Measurements from ENCODE around the gene CYP2A7. TPM values are rescaled to one million over a fixed set of nuclear protein-coding genes. Genes with fewer than 3 reads are reported as not detected.
"Not testable (repeated sequence)": the region's sequence is repeated elsewhere in the genome, so short reads cannot be mapped to it uniquely, and the experiment has no call there.

CYP2A7 gene
- total and polyA plus RNA-seq, 7 experiments from 2014 or later = not detected

DNA sequence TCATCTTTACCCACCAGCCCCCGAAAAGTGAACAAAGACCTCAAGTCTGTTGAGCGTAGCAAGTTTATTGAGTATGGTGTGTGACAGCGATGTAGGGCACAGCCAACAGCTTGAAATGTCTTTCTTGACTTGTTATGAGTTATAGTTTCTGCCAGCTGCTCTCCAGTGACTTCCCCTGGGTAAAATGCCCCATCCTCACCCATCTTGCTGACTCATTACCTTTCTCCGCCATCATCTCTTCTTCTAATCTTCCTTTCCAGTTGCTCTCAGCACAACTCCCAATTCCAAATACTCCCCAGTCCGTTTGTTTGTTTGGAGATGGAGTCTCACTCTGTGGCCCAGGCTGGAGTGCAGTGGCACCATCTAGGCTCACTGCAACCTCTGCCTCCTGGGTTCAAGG, 18.5 kb upstream of the CYP2A7 start:
- H3K36me3 Mint-ChIP-seq; DNase-seq; H3K27ac ChIP-seq (ENCODE audit: low read depth, low read length); H3K4me3 ChIP-seq (ENCODE audit: low read length); H3K27me3 ChIP-seq (ENCODE audit: control insufficient read depth in 2 of 2, insufficient read depth in 2 of 2, low read length in 2 of 2); H3K4me1 ChIP-seq (ENCODE audit: control insufficient read depth in 2 of 2, insufficient read depth in 2 of 2, low read length in 2 of 2); POLR2A ChIA-PET; ATAC-seq; H3K9me3 Mint-ChIP-seq; H3K36me3 ChIP-seq (ENCODE audit: control insufficient read depth in 2 of 3, insufficient read depth in 3 of 3, low read length in 3 of 3); H3K9me3 ChIP-seq (ENCODE audit: control insufficient read depth in 2 of 3, low read length in 3 of 3); intact Hi-C loops (cut with micrococcal nuclease): not testable (repeated sequence)
- peak overlapping the region in 5 of 10 donors; percentile 1 to 66 (median 38) for H3K4me3 Mint-ChIP-seq
- peaks cover 0 to 21% (median 4%) of the 10 kb centered on the region in 5 donors for H3K27me3 Mint-ChIP-seq
- H3K4me1 Mint-ChIP-seq = peaks cover 9 to 20% (median 12%) of the 10 kb centered on the region in 7 donors
- CTCF ChIA-PET = interaction anchor here (0.6 kb wide), 1 partner anchor 229 kb away, joined by 5 read pairs; no protein-coding TSS in a partner anchor
- peak overlapping the region in 1 of 9 donors; percentile 2 for H3K27ac Mint-ChIP-seq

- peak in 5 of 9 donors; percentile 21 to 35 (median 25) for DNase-seq
- peak; percentile 63 for ATAC-seq
Measured at GRCh38 chr19:40899964-40900363, 17.9 kb upstream of the CYP2A7 start.

DNA sequence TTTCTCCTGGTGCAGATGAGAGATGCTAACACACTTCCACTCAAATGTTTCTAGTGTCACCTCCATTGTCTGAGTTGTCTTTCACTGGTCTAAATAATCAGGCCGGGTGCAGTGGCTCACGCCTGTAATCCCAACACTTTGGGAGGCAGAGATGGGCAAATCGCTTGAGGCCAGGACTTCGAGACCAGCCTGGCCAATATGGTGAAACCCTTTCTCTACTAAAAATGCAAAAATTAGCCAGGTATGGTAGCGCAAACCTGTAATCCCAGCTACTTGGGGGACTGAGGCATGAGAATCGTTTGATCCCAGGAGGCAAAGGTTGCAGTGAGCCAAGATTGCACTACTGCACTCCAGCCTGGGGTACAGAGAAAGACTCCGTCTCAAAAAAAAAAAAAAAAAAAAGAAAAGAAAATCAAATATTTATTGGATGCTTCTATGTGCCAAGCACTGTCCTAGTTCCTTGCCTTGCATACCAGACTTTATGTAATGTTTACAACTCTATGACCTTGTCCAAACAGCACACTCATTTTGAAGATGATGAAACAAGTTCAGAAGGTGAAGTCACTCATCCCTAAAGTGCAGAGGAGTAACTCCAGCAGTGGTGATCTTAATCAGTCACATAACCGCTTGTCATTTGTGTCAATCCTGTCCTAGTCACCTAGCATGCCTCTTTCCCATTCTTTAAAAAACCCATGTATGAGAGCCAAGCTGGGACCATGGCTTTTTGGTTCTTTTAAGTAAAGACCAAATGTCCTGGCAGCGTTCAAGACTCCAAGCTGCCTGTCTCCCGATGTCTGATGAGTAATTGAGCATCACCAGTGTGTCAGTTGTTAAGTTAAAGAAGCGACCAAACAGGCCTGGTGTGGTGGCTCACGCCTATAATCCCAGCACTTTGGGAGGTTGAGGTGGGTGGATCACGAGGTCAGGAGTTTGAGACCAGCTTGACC, 15.1 kb upstream of the CYP2A7 start:
- H3K36me3 ChIP-seq (ENCODE audit: control insufficient read depth in 2 of 3, insufficient read depth in 3 of 3, low read length in 3 of 3); H3K4me1 ChIP-seq (ENCODE audit: control insufficient read depth in 2 of 2, insufficient read depth in 2 of 2, low read length in 2 of 2); H3K27me3 ChIP-seq (ENCODE audit: control insufficient read depth in 2 of 2, insufficient read depth in 2 of 2, low read length in 2 of 2); H3K4me3 Mint-ChIP-seq; H3K4me3 ChIP-seq (ENCODE audit: low read length); H3K36me3 Mint-ChIP-seq; H3K9me3 ChIP-seq (ENCODE audit: control insufficient read depth in 2 of 3, low read length in 3 of 3); POLR2A ChIA-PET; CTCF ChIA-PET; H3K9me3 Mint-ChIP-seq; H3K27ac Mint-ChIP-seq; intact Hi-C loops (cut with micrococcal nuclease); H3K27ac ChIP-seq (ENCODE audit: low read depth, low read length); ATAC-seq; DNase-seq: not testable (repeated sequence)
- peaks cover 11 to 35% (median 13%) of the 10 kb centered on the region in 5 donors for H3K27me3 Mint-ChIP-seq
- H3K4me1 Mint-ChIP-seq = peaks cover 9 to 20% (median 12%) of the 10 kb centered on the region in 7 donors

More at GRCh38 chr19:40899964-40900363, 17.9 kb upstream of the CYP2A7 start:
- CTCF ChIA-PET = interaction anchor here (0.6 kb wide), 1 partner anchor 230 kb away, joined by 5 read pairs; no protein-coding TSS in a partner anchor
- intact Hi-C loops (cut with micrococcal nuclease); H3K36me3 Mint-ChIP-seq; H3K4me3 ChIP-seq (ENCODE audit: low read length); H3K27me3 ChIP-seq (ENCODE audit: control insufficient read depth in 2 of 2, insufficient read depth in 2 of 2, low read length in 2 of 2); H3K36me3 ChIP-seq (ENCODE audit: control insufficient read depth in 2 of 3, insufficient read depth in 3 of 3, low read length in 3 of 3); H3K9me3 ChIP-seq (ENCODE audit: control insufficient read depth in 2 of 3, low read length in 3 of 3); H3K9me3 Mint-ChIP-seq; H3K4me1 ChIP-seq (ENCODE audit: control insufficient read depth in 2 of 2, insufficient read depth in 2 of 2, low read length in 2 of 2); POLR2A ChIA-PET; H3K27ac ChIP-seq (ENCODE audit: low read depth, low read length): not testable (repeated sequence)
- Mint-ChIP-seq H3K4me1 (peaks cover 9 to 20% (median 12%) of the 10 kb centered on the region in 7 donors), H3K27ac (peak overlapping the region in 3 of 9 donors; percentile 38 to 75 (median 56)), H3K4me3 (peak overlapping the region in 6 of 10 donors; percentile 19 to 53 (median 36)), H3K27me3 (peaks cover 0 to 21% (median 4%) of the 10 kb centered on the region in 5 donors)

DNA sequence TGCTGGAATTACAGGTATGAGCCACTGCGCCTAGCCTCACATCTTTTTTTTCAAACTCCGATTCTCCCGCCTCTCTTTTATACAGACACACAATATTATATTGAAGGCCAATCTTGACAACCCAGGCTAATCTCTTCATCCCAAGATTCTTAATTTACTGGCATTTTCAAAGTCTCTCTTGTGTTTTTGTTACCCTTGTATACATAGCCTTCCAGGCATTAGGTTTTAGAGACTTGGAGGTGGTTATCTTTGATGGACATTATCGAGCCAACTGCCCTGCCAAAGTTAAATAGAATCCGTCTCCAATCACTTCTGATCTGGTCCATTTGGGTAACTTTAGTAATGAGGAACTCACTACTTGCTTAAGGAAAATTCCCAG, 14.4 kb upstream of the CYP2A7 start:
- no peak for DNase-seq
- H3K27ac Mint-ChIP-seq = no peak overlapping the region
- Histone ChIP-seq H3K4me1 (ENCODE audit: control insufficient read depth in 2 of 2, insufficient read depth in 2 of 2, low read length in 2 of 2) (peaks cover 0 to 6% of the 10 kb centered on the region in 2 donors), H3K27me3 (ENCODE audit: control insufficient read depth in 2 of 2, insufficient read depth in 2 of 2, low read length in 2 of 2) (no peaks in the 10 kb centered on the region), H3K36me3 (ENCODE audit: control insufficient read depth in 2 of 3, insufficient read depth in 3 of 3, low read length in 3 of 3) (no peaks in the 10 kb centered on the region), H3K27ac (ENCODE audit: low read depth, low read length) (no peak overlapping the region), H3K4me3 (ENCODE audit: low read length) (no peak overlapping the region), H3K9me3 (ENCODE audit: control insufficient read depth in 2 of 3, low read length in 3 of 3) (no peaks in the 10 kb centered on the region)
- no peaks in the 10 kb centered on the region for H3K36me3 Mint-ChIP-seq
- intact Hi-C loops (cut with micrococcal nuclease) = no loop called here
- H3K4me1 Mint-ChIP-seq = peaks cover 9 to 20% (median 12%) of the 10 kb centered on the region in 7 donors
- H3K27me3 Mint-ChIP-seq = peaks cover 13 to 38% (median 16%) of the 10 kb centered on the region in 5 donors
- CTCF ChIA-PET = no interaction called here
- no peak for ATAC-seq
- H3K4me3 Mint-ChIP-seq = no peak overlapping the region
- H3K9me3 Mint-ChIP-seq = peaks cover 0 to 2% (median 0%) of the 10 kb centered on the region in 11 donors
- POLR2A ChIA-PET = no interaction called here

DNA sequence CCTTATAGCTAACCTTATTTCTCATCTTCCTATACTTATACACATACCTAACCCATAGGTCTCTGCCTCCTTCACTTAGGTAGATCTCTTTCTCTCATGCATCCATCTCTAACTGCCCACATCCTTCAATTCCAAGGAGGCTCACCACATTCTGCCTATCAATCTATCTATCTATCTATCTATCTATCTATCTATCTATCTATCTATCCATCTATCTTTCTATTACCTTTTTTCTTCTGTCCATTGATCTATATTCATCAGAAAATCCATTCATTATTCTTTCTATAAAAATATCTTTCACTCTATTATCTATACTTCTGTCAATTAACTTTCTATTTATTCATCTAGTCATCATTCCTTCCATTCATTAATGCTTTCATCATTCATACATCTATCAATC, 11.1 kb upstream of the CYP2A7 start:
- Histone ChIP-seq H3K4me1 (ENCODE audit: control insufficient read depth in 2 of 2, insufficient read depth in 2 of 2, low read length in 2 of 2) (no peaks in the 10 kb centered on the region), H3K27ac (ENCODE audit: low read depth, low read length) (no peak overlapping the region), H3K4me3 (ENCODE audit: low read length) (no peak overlapping the region), H3K27me3 (ENCODE audit: control insufficient read depth in 2 of 2, insufficient read depth in 2 of 2, low read length in 2 of 2) (no peaks in the 10 kb centered on the region), H3K36me3 (ENCODE audit: control insufficient read depth in 2 of 3, insufficient read depth in 3 of 3, low read length in 3 of 3) (no peaks in the 10 kb centered on the region), H3K9me3 (ENCODE audit: control insufficient read depth in 2 of 3, low read length in 3 of 3) (no peaks in the 10 kb centered on the region)
- no peak for ATAC-seq
- ChIA-PET POLR2A (no interaction called here), CTCF (no interaction called here)
- Mint-ChIP-seq H3K27ac (no peak overlapping the region), H3K4me3 (no peak overlapping the region), H3K9me3 (peaks cover 0 to 2% (median 0%) of the 10 kb centered on the region in 11 donors), H3K36me3 (peaks cover 0 to 4% (median 0%) of the 10 kb centered on the region in 5 donors), H3K4me1 (no peaks in the 10 kb centered on the region), H3K27me3 (peaks cover 14 to 39% (median 24%) of the 10 kb centered on the region in 5 donors)
- intact Hi-C loops (cut with micrococcal nuclease) = no loop called here
- DNase-seq = no peak

- ATAC-seq (no peak), DNase-seq (no peak)
- Histone ChIP-seq H3K27me3 (ENCODE audit: control insufficient read depth in 2 of 2, insufficient read depth in 2 of 2, low read length in 2 of 2) (no peaks in the 10 kb centered on the region), H3K4me1 (ENCODE audit: control insufficient read depth in 2 of 2, insufficient read depth in 2 of 2, low read length in 2 of 2) (no peaks in the 10 kb centered on the region), H3K27ac (ENCODE audit: low read depth, low read length) (no peak overlapping the region), H3K36me3 (ENCODE audit: control insufficient read depth in 2 of 3, insufficient read depth in 3 of 3, low read length in 3 of 3) (no peaks in the 10 kb centered on the region), H3K4me3 (ENCODE audit: low read length) (no peak overlapping the region), H3K9me3 (ENCODE audit: control insufficient read depth in 2 of 3, low read length in 3 of 3) (no peaks in the 10 kb centered on the region)
- Mint-ChIP-seq H3K4me3 (no peak overlapping the region), H3K36me3 (peaks cover 0 to 4% (median 0%) of the 10 kb centered on the region in 5 donors), H3K27ac (no peak overlapping the region), H3K9me3 (peaks cover 0 to 3% (median 0%) of the 10 kb centered on the region in 11 donors), H3K4me1 (no peaks in the 10 kb centered on the region), H3K27me3 (peaks cover 9 to 38% (median 24%) of the 10 kb centered on the region in 5 donors)
- intact Hi-C loops (cut with micrococcal nuclease) = no loop called here
- ChIA-PET POLR2A (no interaction called here), CTCF (interaction anchor here (0.6 kb wide), 1 partner anchor 241 kb away, joined by 3 read pairs; no protein-coding TSS in a partner anchor)
Measured at GRCh38 chr19:40889366-40889765, 7.3 kb upstream of the CYP2A7 start.
